Measurements from ENCODE around the gene SMIM23. TPM values are rescaled to one million over a fixed set of nuclear protein-coding genes. Genes with fewer than 3 reads are reported as not detected.

SMIM23 gene
- not detected for total RNA-seq

DNA sequence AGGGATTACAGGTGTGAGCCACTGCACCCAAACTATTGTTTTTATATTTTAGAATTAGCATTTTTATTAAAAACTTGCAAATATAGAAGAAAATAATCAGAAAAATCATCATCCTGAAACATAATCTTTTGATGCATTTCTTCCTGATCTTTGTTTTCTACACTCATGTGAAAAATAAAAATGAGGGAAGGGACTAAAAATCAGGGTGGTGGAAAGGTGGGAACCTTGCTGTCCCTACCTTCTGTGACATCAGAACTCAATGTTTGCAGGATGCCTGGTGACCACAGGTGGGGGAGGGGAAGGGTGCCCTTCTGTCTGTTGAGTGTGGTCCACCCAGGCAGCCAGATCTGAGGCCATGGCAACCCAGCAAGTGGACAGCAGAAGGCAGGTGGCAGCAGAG, at the start of gene SMIM23:
Gene SMIM23, plus strand, starts transcription at position 301 of the 400 bp plus-strand sequence. Its CDS starts 55 bp downstream, at position 356.
- no peak for DNase-seq

DNA sequence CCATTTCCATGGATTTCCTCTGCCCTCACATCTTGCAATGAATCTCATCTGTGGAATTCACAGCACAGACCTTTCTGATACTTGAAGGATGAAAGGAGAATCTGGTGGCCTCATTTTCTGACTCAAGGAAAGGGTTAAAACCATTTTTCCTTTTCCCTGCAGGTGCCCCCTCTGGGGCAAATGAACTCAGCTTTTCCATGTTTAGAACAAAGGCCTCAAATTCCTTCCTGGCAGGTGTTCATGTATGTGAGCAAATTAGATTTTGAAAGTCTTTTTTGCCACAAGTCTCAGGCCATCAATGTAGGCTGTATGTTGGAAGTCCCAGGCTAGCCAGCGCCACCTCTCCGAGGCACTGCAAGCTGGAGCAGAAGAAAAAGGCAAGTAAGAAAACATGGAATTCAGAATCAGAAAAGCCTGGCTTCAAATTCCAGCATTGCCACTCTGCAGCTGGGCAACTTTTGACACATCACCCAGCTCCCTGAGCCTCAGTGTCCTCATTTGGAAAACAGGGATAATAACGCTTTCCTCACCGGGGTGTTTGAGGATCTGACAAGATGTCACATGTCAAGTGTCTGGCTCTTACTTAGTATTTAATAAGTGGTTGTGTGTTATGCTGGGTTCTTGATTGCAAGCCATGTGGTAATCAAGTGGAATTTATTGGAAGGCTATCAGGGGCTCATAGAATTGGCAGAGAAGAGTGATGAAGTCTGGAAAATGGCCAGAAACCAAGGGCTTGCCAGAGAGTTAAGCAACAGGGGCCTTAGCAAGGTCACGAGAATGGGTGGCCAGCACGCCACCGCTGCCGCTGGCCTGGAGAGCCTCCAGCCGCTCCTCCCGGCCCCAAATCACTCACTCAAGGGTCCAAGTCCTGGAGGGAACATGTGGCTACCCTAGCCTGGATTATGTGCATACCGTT, 48.4 kb upstream of the SMIM23 start:
- no peak for DNase-seq

DNA sequence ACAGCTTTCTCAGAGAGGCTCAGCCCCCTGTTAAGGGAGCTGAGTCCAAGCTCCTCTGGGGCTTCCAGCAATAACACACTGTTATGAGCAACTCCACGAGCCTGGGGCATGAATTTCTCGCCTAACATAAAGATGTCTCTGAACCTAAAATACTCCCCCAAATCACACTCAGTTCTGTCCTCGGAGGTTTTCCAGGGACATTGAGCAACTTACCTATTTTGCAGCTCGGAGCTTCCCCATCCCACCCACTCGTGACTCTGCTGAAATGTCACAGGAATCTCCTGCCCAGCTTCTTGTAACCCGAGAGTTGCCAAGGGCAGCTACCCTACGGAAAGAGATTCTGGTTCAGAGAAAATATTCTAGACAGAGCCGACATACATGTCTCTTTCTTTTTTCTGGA, 47.1 kb upstream of the SMIM23 start:
- DNase-seq, result no peak

DNA sequence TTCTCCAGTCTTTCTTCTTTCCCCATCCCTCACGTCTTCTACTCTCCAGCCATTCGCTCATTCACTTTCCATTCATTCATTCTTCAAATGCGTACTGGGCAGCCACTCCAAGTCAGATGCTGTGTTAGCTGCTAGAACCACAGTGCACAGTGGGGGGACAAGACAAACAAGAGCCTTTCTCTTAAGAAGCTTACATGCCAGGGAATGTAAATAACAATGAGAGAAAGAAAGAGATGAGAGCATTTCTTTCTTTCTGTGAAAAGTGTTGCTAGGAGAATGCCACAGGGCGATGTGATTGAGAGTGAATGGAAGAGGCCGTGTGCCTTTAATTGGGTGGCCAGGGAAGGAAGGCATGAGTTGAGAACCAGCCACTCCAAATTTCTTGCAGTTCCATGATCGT, 46.3 kb upstream of the SMIM23 start:
- DNase-seq, result no peak

DNA sequence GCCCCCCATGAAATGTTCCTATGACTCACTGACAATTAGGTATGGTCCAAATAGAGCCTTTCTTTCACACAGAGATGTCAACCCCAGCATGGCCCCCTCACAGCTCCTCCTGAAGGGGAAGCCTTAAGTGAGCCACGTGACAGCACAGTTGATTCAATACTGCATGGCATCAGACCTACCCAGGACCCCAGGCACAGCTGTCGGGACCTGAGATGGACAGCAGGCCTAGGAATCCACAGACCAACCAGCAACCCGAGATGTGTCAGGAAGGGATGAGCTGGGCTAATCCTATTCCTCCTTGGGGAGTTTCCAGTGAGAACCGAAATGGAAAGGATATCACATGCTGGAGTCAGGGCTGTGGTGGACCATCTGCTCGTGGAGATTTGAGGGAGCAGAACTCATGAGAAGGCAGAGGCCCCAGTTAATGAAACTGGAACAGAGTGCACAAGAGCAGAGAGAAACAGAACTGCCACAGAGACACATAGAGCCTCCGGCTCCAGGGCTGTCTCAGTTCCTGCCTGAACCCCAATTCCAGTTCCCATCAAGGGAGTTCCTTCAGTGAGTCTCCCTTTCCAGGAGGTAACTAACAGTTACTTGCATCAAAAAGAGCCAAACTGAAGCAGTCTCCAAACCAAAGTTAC, 42.1 kb upstream of the SMIM23 start:
- no peak for DNase-seq

DNA sequence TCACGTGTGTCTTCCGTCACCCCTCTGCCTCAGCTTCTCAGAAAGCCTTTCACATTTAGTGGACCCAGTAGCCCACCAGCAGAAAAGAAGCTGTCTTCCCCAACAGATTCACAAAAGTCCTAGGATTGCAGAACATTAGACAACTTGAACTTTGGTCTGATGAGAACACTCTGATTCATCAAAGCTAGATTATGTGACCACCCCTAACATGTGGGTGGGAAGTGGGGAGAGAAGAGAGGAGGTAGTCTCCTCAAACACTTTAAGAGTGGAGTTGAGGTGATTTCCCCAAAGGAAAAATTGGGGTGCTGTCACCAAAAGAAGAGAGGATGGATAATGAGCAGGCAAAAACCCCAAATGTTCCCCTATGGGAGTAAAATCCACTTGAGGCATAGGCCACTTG, 41.4 kb upstream of the SMIM23 start:
- no peak for DNase-seq

DNA sequence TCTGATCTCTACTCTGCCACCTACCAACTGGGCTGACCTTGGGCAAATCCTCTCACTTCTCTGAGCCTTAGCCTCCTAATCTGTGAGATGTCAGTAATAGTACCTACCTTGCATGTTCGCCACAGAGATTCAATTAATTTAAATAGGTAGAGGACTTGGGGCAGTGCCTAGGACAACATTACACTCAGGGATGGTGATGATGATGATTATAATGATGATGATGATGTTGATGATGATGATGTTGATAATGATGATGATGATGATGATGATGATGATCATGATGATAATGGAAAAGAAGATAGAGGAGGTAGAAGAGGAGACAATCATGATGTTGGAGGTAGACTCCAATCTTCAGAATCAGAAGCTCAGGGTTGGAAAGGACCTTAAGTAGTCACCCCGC, 40.7 kb upstream of the SMIM23 start:
- DNase-seq, result no peak

DNA sequence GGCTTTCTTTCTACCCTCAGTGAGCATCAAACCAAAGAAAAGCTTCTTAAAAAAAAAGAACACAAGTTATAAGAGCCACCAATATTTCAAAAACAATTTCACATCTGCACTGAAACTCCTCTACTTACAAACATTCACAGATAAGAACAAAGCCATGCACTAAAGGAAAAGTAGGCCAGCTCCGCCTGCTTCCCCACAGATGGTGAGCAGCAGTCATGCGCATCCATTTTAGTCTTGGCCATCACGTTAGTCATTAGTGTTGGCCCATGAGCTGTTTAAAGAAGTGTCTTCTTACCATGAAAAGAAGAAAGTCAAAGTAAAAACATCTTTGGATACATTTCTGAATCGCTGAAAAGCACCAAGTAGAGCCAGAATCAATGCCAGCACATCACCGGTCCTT, 40.0 kb upstream of the SMIM23 start:
- DNase-seq, result no peak

DNA sequence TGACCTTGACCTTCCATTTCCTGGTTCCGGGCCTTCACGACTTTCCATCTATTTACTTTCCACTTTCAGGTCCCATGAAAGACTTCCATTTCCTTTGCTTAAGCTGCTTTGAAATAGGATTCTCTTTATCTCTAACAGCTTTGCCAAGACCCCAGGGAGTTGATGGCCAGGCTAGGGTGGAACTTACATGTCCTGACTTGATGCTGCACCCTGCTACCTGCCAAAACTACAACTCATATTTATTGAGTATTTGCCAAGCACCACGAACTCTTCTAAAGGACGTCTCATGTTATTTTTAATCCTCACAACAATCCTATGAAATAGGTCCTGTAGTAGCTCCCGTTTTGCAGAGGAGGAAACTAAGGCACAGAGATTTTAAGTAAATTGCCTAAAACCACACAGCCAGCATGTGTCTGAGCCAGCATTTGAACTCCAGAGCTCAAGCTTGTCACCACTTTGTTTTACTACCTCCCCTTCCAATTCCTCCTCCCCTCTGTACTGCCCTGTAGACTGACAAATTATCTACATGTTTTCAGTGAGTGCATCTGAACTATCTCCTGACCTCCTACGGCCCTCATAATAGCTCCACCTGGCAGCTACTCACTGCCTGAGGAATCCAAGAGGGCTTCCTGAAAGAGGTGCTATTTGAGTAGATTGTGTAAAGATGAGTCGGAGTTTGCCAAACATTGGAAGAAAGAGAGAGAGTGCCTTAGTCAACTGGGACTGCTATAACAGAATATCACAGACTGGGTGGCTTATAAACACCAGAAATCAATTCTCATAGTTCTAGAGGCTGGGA, 38.4 kb upstream of the SMIM23 start:
- no peak for DNase-seq

DNA sequence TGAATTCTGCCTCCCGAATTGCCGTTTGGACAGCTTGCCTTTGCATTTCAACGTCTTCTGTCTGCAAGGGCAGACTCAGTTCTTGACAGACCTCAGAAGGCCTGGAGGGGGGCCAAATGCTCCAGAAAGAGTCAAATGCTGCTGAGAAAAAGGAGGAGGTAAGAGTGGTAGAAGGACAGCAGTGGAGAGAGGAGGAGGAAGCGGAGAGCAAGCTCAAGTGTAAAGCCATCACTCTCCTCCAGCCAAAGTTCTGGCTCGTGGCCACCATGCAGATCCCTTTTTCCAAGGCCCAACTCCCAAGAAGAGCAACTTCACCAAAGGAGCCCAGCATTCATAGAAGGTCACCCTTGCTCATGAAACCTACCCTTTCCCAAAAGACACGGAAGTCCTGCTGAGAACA, 36.9 kb upstream of the SMIM23 start:
- DNase-seq, result no peak

DNA sequence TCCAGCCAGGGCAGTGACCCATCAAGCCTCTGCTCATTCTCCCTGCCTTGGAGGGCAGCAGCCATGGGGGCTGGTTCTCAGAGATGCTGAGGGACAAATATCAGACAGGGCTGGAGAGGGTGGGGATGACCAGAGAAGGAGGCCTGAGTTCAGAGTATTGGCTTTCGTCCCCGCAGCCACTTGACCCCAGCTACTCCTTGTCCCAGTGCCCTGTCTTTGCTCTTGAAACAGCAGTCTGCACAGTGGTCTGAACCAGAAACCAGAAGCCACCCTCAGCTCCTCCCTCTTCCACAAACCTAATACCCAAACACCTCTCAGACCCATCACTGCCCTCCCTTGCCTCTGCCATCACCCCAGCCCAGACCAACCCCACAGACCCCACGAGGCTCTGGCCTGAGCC, 36.3 kb upstream of the SMIM23 start:
- no peak for DNase-seq

DNA sequence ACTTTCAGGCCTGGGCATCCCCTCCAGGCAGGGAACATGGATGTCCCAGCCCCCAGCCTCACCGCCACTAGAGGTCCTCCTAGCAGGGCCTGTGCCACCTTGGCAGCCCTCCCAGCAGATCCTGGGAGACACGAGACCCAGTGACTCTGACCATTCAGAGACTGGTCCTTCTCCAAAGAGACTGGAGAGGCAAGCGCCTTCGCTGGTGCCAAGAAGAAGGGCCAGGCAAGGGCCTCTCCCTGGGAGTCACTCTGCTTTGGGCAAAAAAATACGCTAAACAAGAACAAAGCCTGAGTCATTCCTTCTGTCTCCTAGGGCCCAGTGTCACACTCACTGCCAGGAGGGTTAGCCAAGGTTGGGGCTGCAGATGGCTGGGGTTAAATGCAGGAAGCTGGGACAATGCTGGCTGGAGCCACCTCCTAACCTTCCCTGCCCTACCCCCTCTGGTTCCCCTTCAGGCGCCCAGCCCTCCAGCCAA, 35.3 kb upstream of the SMIM23 start:
- DNase-seq, result no peak

DNA sequence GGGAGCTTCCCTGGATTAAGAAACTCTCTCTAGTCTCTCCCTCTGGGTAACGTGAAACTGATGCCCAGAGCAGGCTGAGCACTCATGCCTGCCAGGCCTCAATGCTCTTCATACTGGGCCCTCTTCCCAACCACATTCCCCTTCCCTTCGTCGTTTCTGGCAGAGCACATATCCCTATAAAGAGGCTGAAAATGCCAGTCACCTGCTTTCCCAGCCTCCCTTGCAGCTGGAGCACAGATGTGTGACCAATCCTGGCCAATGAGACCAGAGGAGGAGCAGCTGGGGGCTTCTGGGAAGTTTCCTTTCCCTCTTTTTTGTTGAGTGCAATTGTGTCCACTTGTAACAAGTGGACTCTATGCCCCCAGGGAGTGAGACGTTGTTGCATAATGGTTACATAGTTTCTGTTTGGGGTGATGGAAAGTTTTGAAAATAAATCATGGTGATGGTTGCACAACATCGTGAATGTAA, 30.2 kb upstream of the SMIM23 start:
- peak; percentile 16 for DNase-seq

DNA sequence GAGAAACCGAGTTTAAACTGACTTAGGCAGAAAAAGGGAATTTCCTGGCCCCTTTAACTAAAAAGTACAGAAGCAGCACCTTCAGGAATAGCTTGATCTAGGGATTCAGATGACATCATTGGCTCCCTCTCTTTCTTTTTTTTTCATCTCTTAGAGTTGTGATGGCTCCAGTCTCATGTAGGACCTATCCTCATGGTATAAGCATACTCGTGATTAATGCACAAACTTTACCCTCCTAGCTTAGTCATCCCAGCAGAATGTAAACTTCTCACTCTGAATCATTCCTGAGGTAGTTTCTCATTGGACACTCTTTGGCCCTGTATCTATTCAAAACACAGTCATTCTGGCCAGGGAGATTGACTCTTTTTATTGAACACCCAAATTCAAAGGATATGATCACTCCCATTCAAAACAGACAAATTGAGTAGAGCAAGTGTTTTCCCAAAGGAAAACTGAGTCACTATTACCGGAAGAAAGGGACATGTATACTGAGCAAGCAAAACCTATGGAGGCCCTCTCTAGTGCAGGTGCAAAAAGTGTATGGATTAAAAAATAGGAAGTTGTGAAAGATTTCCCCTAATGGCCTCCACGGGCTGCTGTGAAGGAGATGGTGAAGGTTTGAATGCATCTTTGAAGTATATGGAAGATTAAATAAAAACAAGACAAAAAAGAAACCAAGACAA, 27.6 kb upstream of the SMIM23 start:
- DNase-seq, result no peak

DNA sequence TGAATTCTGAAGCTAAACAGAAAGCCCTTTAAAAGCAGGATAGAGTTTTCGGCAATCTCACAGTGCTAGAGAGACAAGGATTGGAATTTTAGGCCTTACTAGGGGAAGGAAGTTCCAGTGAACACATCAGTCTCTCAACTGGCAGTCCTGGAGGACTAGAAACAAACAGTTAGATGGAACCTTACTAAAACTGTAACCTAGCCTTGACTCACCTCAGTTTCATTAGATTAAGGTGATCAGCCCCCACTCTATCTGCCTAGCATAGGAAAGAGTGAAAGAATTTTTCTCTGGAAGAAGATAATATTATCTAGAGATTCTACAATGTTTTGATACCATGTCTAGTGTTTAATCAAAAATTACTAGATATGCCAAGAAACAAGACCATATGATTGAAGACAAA, 25.8 kb upstream of the SMIM23 start:
- no peak for DNase-seq

DNA sequence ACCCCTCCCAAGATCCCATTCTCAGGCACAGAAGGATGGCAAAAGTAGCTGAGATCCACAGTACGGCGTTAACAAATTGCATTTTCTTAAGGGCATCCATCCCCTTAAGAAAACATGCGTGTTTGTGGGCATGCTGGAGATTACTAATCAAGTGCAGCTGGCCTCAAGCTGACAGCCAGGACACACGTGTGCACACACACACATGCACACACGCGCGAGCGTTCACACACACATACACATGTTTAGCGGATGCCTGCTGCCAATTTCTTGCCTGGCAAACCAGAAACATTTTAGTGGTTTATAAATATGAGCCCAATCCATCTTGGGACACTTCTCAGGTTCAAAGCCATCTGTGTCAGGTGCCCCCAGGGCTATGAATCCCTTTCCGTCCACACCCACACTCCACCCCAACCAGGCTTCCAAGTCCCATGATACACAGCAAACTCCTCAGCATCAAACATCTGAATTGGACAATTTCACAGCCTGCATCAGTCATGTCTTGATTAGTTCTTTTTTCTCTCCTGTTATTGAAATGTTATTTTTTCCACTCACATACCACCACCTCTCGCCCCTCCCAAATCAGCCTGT, 23.5 kb upstream of the SMIM23 start:
- DNase-seq, result peak; percentile 23

DNA sequence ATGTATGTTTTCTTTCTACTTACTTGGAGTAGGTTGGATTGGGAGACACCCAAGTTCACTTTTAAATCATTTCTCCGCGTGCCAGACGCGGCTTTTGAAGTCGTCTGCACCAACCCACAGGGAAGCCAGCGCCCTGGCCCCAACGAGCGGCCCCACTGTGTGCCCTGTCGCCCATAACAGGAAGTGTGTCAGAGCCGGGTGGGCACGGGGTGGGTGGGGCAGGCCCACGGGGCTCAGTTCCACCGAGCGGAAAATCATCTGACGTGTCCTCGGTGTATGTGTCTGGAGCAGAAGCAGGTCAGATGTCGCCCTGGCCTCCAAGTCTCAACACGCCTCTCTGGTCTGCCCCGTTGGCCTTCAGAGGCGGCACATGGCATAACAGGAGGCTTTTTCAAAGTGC, 22.7 kb upstream of the SMIM23 start:
- DNase-seq, result no peak

DNA sequence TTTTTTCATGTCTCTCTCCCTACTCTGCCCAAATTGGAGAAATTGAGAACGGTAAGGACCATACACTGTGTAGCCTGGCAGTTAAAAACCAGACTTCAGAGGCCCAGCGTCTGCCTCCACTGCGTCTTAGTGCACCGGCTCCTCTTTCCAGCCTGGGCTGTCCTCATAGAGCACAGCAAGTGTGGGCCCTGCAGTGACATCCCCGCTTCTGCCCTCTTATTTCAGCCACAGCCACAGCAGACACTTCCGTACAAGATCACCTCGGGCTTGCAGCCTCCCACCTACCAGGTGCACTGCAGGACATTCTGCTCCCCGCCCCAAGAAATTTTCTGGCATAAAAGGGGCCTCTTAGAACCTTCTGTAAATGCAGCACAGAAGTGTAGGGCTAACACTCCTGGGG, 21.4 kb upstream of the SMIM23 start:
- DNase-seq, result no peak

DNA sequence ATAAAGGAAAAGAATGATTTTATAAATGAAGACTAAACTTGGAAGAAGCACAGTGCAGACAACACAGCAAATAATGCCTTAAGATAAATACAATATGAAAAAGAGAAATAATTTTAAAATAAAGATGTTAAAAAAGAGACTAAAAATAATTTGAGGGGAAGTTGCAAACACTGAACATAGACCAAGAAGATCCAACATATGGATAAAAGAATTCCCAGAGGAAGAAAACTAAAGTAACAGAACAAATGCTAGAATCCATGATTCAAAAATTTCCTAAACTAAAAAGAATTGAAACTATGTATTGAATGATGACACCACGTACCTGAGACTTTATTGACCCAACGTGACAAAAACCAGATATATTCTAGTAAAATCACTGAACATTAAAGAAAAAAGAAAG, 18.7 kb upstream of the SMIM23 start:
- DNase-seq, result no peak

DNA sequence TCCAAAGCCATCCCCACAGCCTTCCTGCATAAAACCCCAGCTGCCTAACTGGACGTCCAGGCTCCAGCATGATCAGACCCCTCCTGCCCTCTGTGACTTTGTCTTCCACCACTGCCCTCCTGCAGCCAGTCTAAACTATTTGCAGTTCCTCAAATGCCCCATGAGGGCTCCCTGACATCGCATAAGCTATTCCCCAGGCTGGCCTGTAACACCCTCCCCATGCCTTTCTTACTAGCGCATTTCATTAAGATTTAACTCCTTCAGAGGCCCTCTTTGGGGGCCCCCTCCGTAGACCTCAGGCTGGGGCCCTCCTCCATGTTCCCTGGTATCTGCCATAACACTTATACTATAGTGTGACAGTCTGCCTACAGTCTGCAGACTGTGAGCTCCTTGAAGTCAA, 15.5 kb upstream of the SMIM23 start:
- DNase-seq, result no peak

DNA sequence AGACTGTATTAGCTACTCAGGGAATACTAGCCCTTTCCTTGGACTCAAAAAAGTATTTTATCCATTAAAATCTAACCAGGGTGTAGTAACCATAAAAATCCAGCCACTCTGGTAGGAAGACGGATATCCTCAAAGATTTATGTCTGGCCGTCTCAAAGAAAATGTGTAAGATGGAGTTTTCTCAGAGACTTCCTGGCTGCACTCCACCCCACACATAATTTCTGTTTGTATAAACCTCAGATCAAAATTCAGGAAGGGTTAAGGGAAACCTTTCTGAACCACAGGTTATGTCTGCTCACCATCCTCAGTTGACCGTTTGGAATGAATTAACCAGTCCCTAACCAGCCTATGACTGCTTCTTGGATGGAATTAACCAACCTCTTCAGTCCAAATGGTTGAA, 13.8 kb upstream of the SMIM23 start:
- DNase-seq, result no peak

DNA sequence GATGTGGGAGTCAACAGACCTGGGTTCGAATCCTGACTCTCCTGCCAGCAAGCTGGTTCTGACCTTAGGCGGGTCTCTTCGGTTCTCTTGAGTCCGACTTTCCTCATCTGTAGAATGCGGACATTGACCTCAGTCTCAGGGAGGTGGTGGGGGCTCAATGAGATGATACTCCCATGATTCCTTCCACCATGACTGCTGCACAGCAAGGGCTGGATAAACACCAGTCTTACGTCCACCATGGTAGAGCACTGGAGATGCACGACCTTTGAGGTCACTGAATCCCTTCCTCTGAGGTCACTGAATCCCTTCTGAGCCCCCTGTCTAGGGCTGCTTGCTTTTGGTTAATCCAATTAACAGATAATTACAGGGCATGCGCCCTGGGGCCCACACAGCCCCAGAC, 12.5 kb upstream of the SMIM23 start:
- DNase-seq, result no peak

Measured in skin of body (tissue), 2 donors.